HAP-1 (cell line): ENCODE measurements around the gene ANTXR2.
"Not testable (repeated sequence)": the region's sequence is repeated elsewhere in the genome, so short reads cannot be mapped to it uniquely, and the experiment has no call there.

Experiments used
- DNase-seq, 2 experiments: peaks; one replicate each; pipeline ENCODE4 v3.0.0-alpha.2; 2016 to 2020; ENCODE audit warnings: low spot score in 2 of 2
- H3K27me3 ChIP-seq: fragments of 250-450 bp; sonication (Bioruptor Pico); 2 replicates; pipeline ENCODE4 v1.5.1; 2020; ENCODE audit warnings: low read depth, mild to moderate bottlenecking, moderate library complexity
- H3K36me3 ChIP-seq: fragments of 250-450 bp; sonication (Bioruptor Pico); replicated peaks from 2 replicates; pipeline ENCODE4 v1.5.1; 2020; ENCODE audit warnings: mild to moderate bottlenecking
- H3K4me1 ChIP-seq: fragments of 250-450 bp; sonication (Bioruptor Pico); 2 replicates; pipeline ENCODE4 v1.5.1; 2020; ENCODE audit warnings: mild to moderate bottlenecking
- H3K4me3 ChIP-seq: fragments of 250-450 bp; sonication (Bioruptor Pico); 2 replicates; pipeline ENCODE4 v1.5.1; 2020; ENCODE audit warnings: mild to moderate bottlenecking, moderate library complexity
- H3K9me3 ChIP-seq: fragments of 250-450 bp; sonication (Bioruptor Pico); 2 replicates; pipeline ENCODE4 v1.5.1; 2020; ENCODE audit warnings: mild to moderate bottlenecking, moderate library complexity
- in situ Hi-C: fragments of 300-500 bp; cut with MboI; formaldehyde crosslinking; loops from 3 replicates; pipeline ENCODE4 v1.14.3; 2020; ENCODE audit warnings: low sequenced_read_pairs, inconsistent platforms, mixed read lengths

The ANTXR2 gene

DNA sequence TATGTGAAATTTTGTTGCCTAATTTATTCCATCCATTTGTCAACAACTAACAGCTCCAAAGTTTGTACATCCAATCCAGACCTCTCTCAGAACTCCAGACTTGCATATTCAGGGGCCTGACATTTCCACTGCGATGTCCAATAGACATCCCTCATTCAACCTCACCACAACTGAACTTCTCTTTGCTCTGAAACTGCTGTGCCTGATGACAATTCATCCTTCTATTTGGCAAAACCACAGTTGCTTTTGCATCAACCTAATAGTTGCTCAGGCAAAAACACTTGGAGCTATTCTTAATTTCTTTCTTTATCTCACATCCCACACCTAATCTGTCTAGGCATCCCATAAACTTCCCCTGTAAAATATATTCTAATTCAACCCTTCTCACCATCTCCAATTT is 56.5 kb downstream of the ANTXR2 start:
- in situ Hi-C loops: no loop called here
- no peak for DNase-seq
- Histone ChIP-seq H3K4me1 (peaks cover 2% of the 10 kb centered on the region), H3K27me3 (no peaks in the 10 kb centered on the region), H3K36me3 (no peaks in the 10 kb centered on the region), H3K9me3 (no peaks in the 10 kb centered on the region), H3K4me3 (no peak overlapping the region)

GRCh38 chr4:80015407-80016189 is 57.4 kb downstream of the ANTXR2 start:
- Histone ChIP-seq H3K27me3 (no peaks in the 10 kb centered on the region), H3K36me3 (no peaks in the 10 kb centered on the region), H3K4me3 (no peak overlapping the region), H3K9me3 (no peaks in the 10 kb centered on the region), H3K4me1 (peaks cover 2% of the 10 kb centered on the region)
- in situ Hi-C loops: no loop called here
- DNase-seq: no peak

DNA sequence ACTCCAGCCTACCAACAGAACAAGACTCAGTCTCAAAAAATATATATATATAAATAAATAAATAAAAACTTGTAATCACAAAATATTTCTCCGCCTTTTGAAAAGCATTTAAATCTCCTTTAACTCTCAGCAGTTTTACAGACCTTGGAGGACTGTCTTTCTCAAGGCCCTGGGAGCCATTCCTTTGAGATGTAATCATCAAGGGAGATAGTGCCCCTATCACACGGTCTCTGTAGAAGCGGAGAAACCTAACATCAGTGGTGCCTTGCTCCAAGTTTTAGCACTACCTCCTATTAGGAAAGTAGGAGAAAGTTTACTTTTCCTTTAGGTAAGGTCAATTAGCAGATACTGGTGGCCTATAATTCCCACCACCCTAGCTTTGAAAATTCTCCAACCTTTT is 58.5 kb downstream of the ANTXR2 start:
- Histone ChIP-seq H3K4me1 (peaks cover 2% of the 10 kb centered on the region), H3K36me3 (no peaks in the 10 kb centered on the region), H3K9me3 (no peaks in the 10 kb centered on the region), H3K27me3 (no peaks in the 10 kb centered on the region), H3K4me3 (no peak overlapping the region)
- in situ Hi-C loops: no loop called here
- DNase-seq: no peak

GRCh38 chr4:80012291-80012690 is 60.7 kb downstream of the ANTXR2 start:
- no peaks in the 10 kb centered on the region for H3K9me3 ChIP-seq
- in situ Hi-C loops: no loop called here
- H3K36me3 ChIP-seq: no peaks in the 10 kb centered on the region
- H3K27me3 ChIP-seq: no peaks in the 10 kb centered on the region
- H3K4me3 ChIP-seq: no peak overlapping the region
- peaks cover 2% of the 10 kb centered on the region; the same call in 1 of the 2 replicates for H3K4me1 ChIP-seq
- DNase-seq: no peak

GRCh38 chr4:80011636-80012236 is 61.3 kb downstream of the ANTXR2 start:
- Histone ChIP-seq H3K36me3 (no peaks in the 10 kb centered on the region), H3K27me3 (no peaks in the 10 kb centered on the region), H3K4me1 (peaks cover 2% of the 10 kb centered on the region; the same call in 1 of the 2 replicates), H3K9me3 (no peaks in the 10 kb centered on the region), H3K4me3 (no peak overlapping the region)
- in situ Hi-C loops: no loop called here
- no peak for DNase-seq

DNA sequence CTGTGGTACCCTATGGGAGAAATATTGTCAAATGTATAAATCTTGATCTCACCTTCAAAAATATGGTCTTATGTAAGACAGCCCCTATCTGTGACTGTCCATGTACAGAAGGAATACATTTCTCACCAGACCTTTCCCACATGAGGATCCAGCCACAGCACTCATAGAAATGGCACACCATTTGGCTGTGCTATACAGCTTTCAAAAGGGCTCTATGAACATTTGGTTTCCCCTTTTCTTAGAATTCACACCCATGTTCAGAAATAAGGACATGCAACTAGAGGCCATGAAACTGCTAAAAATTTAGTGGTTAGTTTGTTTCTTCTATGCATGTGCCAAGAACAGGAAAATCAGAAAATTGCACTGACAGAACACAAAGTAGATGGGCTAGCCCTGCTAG is 62.7 kb downstream of the ANTXR2 start:
- no peaks in the 10 kb centered on the region for H3K36me3 ChIP-seq
- H3K27me3 ChIP-seq: no peaks in the 10 kb centered on the region
- in situ Hi-C loops: no loop called here
- H3K9me3 ChIP-seq: no peaks in the 10 kb centered on the region
- peaks cover 2% of the 10 kb centered on the region; the same call in 1 of the 2 replicates for H3K4me1 ChIP-seq
- no peak overlapping the region for H3K4me3 ChIP-seq
- no peak for DNase-seq

DNA sequence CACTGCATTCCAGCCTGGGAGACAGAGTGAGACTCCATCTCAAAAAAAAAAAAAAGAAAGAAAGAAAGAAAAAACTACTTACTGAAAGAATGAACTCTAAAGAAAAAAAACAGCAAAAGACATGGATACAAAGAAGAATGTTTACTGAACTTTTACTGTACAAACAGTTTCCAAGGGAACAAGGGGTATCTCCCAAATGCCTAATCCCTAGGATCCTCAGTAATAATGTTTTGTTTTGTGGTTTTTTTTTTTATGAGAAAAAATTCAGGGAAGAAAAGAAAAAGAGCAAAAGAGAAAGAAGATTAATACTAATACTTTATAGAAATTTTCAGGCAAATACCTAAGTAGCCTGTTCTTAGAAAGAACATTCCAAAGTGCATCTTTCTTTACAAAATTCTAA is 63.2 kb downstream of the ANTXR2 start:
- peaks cover 2% of the 10 kb centered on the region; the same call in 1 of the 2 replicates for H3K4me1 ChIP-seq
- H3K36me3 ChIP-seq: no peaks in the 10 kb centered on the region
- H3K4me3 ChIP-seq: no peak overlapping the region
- no peaks in the 10 kb centered on the region for H3K9me3 ChIP-seq
- in situ Hi-C loops: no loop called here
- no peaks in the 10 kb centered on the region for H3K27me3 ChIP-seq
- no peak for DNase-seq

- in situ Hi-C loops: no loop called here
- peaks cover 2% of the 10 kb centered on the region; the same call in 1 of the 2 replicates for H3K4me1 ChIP-seq
These were observed 64.1 kb downstream of the ANTXR2 start for GRCh38 chr4:80008971-80009370.

GRCh38 chr4:80008351-80008750 is 64.7 kb downstream of the ANTXR2 start:
- Histone ChIP-seq H3K4me3 (no peak overlapping the region), H3K4me1 (peaks cover 2% of the 10 kb centered on the region; the same call in 1 of the 2 replicates), H3K9me3 (no peaks in the 10 kb centered on the region), H3K27me3 (no peaks in the 10 kb centered on the region), H3K36me3 (no peaks in the 10 kb centered on the region)
- DNase-seq: no peak
- in situ Hi-C loops: no loop called here

More at GRCh38 chr4:80008971-80009370, 64.1 kb downstream of the ANTXR2 start:
- Histone ChIP-seq H3K36me3 (no peaks in the 10 kb centered on the region), H3K4me3 (no peak overlapping the region), H3K27me3 (no peaks in the 10 kb centered on the region), H3K9me3 (no peaks in the 10 kb centered on the region)
- DNase-seq: no peak

DNA sequence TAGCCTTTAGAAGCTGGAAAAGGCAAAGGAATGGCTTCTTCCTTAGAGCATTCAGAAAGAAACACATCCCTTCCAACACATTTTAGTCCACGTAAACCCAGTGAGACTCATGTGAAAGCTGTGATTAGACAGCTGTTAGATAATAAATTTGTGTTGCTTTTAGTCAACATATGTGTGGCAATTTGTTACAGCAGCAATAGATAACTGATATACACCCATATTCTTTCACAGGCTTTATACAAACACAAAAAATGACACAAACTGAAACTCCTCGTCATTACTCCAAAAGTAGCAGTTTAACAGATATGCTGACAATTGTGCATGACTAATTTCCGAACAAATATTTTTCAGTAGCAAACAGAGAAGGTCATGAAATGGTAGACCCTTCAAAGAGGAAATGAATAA is 65.3 kb downstream of the ANTXR2 start:
- no peaks in the 10 kb centered on the region for H3K9me3 ChIP-seq
- H3K4me1 ChIP-seq: peaks cover 2% of the 10 kb centered on the region; the same call in 1 of the 2 replicates
- no peak for DNase-seq
- H3K36me3 ChIP-seq: no peaks in the 10 kb centered on the region
- in situ Hi-C loops: no loop called here
- H3K4me3 ChIP-seq: no peak overlapping the region
- H3K27me3 ChIP-seq: no peaks in the 10 kb centered on the region

DNA sequence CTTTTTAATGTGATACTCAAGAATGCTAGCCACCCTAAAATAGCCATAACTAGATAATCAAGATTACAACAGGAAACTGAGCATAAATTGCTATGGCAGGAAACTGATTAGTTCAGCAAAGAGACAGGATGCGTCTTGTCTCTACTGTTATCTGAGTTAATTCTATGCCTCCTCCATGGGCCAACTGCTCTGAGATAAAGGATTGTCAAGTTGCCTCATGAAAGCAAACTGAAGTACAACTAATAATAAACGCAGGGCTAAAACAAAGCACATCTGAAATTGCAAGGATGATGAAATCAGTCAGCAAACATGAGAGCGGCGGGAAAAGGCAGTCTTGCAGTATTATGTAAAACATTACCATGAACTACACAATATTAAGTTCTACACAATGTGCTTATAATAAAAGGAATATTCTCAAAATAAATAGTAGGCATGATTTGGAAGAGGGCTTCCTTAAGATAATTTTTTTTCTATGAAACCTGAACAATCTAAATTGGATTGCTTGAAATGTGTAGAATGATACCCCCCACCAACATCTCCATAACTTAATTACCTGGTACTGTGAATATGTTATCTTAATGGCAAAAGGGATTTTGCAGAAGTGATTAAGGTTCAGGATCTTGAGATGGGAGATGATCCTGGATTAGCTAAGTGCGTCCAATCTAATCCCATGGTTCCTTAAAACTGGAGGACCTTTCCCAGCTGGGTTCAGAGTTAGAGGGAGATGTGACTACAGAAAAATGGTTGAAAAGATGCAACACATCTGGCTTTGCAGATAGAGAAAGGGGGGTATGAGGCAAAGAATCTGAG is 65.9 kb downstream of the ANTXR2 start:
- Histone ChIP-seq H3K9me3 (no peaks in the 10 kb centered on the region), H3K4me3 (no peak overlapping the region), H3K36me3 (no peaks in the 10 kb centered on the region), H3K27me3 (no peaks in the 10 kb centered on the region), H3K4me1 (no peaks in the 10 kb centered on the region; the same call in 1 of the 2 replicates)
- in situ Hi-C loops: no loop called here
- no peak for DNase-seq

DNA sequence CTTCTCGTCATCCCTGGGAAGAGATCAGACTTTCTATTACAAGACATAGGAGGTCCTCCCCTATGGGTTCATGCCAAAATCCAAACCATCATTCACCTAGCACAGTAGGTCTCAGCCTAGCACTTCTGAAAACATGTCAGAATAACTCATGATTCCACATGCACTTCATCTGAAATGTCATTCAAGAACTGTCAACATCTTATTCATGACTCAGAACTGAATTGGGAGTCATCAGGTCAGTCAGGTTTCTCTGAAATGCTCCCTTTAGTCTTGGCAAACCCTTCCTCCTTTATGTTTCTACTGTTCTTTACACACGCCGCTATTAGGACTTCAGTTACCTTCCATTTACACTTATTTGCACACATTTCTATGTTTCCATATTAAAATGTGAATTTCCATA is 67.2 kb downstream of the ANTXR2 start:
- Histone ChIP-seq H3K4me1 (no peaks in the 10 kb centered on the region), H3K9me3 (no peaks in the 10 kb centered on the region), H3K27me3 (no peaks in the 10 kb centered on the region), H3K36me3 (no peaks in the 10 kb centered on the region), H3K4me3 (no peak overlapping the region)
- no peak for DNase-seq
- in situ Hi-C loops: no loop called here

- no peaks in the 10 kb centered on the region for H3K4me1 ChIP-seq
- no peak overlapping the region for H3K4me3 ChIP-seq
- no peaks in the 10 kb centered on the region for H3K27me3 ChIP-seq
- DNase-seq: no peak
- no peaks in the 10 kb centered on the region for H3K9me3 ChIP-seq
- no peaks in the 10 kb centered on the region for H3K36me3 ChIP-seq
- in situ Hi-C loops: no loop called here
These were observed 68.7 kb downstream of the ANTXR2 start for GRCh38 chr4:80004319-80004718.

- H3K36me3 ChIP-seq, H3K9me3 ChIP-seq, H3K4me3 ChIP-seq, DNase-seq, H3K27me3 ChIP-seq, in situ Hi-C loops, H3K4me1 ChIP-seq: not testable (repeated sequence)
These were observed 70.5 kb downstream of the ANTXR2 start for GRCh38 chr4:80002559-80002958.
